HG02885 (cell line): ENCODE results near the gene CLEC9A.
A peak's percentile ranks its signal among the peaks of the same experiment; 100 is the strongest.

Experiments used
- ATAC-seq: cut with Tn5 transposase; IDR thresholded peaks from one replicate; pipeline ENCODE4 v1.9.1; 2021; ENCODE audit warnings: mild to moderate bottlenecking; ENCODE audit not compliant: unreplicated experiment, poor library complexity

Gene CLEC9A

DNA sequence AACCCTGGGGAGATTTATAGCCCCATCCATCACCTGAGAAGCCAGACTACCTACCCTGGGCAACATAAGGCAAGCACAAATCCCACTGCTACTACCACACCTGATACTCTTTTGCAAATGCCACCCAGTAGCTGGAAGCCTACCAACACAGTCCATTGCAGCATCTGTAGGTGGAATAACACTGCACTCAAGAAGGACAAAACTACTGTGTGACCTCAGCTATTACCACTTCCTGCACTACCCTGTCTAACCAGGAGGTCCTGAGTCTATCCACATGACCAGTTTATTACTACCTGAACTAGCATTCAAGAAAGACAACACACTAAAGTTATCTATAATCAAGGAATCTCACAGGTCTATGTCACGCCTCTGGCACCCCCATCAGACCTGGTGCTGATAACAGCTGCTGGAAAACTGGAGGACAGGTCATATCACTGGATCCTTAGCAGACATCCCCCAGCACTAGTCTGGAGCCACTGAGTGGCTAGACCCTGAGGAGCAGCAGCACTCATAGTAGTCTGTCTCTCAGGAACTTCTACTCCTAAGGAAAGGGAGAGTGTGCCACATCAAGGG lies 71.3 kb downstream of the CLEC9A start:
- ATAC-seq: no peak

GRCh38 chr12:10102322-10102721 lies 71.8 kb downstream of the CLEC9A start:
- ATAC-seq: peak; percentile 62

GRCh38 chr12:10110256-10110844 lies 79.9 kb downstream of the CLEC9A start:
- ATAC-seq: no peak

DNA sequence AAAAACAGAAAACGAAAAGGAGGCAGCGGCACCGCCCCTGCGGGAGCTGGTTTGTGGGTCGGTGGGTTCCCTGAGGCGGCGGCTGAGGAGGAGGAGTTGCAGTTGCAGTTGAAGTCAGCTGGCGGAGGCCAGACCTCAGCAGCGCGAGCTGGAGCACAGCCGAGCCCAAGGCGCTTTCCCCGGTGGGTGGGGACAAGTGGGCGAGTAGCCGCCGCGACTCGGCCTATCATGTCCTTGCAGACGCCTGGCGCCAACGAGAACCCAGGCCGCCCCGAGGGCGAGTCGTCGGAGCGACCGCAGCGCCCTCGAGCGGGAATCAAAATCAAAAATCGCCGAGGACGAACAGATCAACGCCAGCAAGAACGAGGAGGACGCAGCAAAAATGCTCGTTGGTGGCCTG lies 81.0 kb downstream of the CLEC9A start:
- ATAC-seq: no peak

DNA sequence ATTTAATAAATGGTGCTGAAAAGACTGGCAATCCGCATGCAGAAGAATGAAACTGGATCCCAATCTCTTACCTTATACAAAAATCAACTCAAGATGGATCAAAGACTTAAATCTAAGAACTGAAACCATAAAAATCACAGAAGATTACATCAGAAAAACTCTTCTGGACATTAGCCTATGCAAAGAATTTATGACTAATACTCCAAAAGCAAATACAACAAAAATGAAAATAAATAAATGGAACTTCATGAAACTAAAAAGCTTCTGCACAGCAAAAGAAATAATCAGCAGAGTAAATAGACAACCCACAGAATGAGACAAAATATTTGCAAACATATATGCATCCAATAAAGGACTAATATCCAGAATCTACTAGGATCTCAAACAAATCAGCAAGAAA lies 82.6 kb downstream of the CLEC9A start:
- no peak for ATAC-seq

DNA sequence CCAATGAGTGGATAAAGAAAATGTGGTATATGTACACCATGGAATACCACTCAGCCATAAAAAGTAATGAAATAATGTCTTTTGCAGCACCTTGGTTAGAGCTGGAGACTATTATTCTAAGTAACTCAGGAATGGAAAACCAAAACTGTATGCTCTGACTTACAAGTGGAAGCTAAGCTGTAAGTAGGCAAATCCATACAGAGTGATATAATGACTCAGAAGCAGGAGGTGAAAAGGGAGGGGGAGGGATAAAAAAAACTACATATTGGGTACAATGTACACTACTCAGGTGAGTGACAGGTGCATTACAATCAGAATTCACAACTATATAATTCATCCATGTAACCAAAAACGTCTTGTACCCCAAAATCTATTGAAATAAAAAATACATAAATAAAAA lies 83.4 kb downstream of the CLEC9A start:
- ATAC-seq: no peak

- no peak for ATAC-seq
These were observed 84.8 kb downstream of the CLEC9A start for GRCh38 chr12:10115311-10115710.
